Fibroblast of mammary gland (primary cell): ENCODE data around the gene GTF3C2.
A peak's percentile ranks its signal among the peaks of the same experiment; 100 is the strongest.
"Not testable (repeated sequence)": the region's sequence is repeated elsewhere in the genome, so short reads cannot be mapped to it uniquely, and the experiment has no call there.

Source experiments
- DNase-seq: peaks from one replicate; pipeline ENCODE4 v3.0.0-alpha.2; 2010; ENCODE audit warnings: low read depth
- H3K4me3 ChIP-seq: 2 replicates; pipeline ENCODE4 v1.5.1; 2011; ENCODE audit warnings: low read depth, mild to moderate bottlenecking, low read length, moderate library complexity; ENCODE audit not compliant: control insufficient read depth
- TF ChIP-seq, protein P1 (sequence below): conservative IDR thresholded peaks from 2 replicates; pipeline ENCODE4 v1.5.1; 2011; ENCODE audit warnings: low read depth, low read length, inconsistent platforms; ENCODE audit not compliant: control insufficient read depth, insufficient read depth

GTF3C2 gene

GRCh38 chr2:27320958-27321543, 35.5 kb downstream of the GTF3C2 start:
- peak overlapping the region; percentile 9 for H3K4me3 ChIP-seq
- peak; percentile 100 for DNase-seq
- TF ChIP-seq, protein P1, sequence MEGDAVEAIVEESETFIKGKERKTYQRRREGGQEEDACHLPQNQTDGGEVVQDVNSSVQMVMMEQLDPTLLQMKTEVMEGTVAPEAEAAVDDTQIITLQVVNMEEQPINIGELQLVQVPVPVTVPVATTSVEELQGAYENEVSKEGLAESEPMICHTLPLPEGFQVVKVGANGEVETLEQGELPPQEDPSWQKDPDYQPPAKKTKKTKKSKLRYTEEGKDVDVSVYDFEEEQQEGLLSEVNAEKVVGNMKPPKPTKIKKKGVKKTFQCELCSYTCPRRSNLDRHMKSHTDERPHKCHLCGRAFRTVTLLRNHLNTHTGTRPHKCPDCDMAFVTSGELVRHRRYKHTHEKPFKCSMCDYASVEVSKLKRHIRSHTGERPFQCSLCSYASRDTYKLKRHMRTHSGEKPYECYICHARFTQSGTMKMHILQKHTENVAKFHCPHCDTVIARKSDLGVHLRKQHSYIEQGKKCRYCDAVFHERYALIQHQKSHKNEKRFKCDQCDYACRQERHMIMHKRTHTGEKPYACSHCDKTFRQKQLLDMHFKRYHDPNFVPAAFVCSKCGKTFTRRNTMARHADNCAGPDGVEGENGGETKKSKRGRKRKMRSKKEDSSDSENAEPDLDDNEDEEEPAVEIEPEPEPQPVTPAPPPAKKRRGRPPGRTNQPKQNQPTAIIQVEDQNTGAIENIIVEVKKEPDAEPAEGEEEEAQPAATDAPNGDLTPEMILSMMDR: peak; percentile 78

DNA sequence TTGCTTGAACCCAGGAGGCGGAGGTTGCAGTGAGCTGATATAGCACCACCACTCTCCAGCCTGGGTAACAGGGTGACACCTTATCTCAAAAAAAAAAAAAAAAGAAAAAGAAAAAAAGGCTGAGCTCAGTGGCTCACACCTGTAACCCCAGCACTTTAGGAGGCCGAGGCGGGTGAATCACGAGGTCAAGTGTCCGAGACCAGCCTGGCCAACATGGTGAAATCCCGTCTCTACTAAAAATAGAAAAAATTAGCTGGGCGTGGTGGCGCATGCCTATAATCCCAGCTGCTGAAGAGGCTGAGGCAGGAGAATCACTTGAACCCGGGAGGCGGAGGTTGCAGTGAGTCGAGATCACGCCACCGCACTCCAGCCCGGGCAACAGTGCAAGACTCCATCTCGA, 36.7 kb downstream of the GTF3C2 start:
- DNase-seq, H3K4me3 ChIP-seq: not testable (repeated sequence)

DNA sequence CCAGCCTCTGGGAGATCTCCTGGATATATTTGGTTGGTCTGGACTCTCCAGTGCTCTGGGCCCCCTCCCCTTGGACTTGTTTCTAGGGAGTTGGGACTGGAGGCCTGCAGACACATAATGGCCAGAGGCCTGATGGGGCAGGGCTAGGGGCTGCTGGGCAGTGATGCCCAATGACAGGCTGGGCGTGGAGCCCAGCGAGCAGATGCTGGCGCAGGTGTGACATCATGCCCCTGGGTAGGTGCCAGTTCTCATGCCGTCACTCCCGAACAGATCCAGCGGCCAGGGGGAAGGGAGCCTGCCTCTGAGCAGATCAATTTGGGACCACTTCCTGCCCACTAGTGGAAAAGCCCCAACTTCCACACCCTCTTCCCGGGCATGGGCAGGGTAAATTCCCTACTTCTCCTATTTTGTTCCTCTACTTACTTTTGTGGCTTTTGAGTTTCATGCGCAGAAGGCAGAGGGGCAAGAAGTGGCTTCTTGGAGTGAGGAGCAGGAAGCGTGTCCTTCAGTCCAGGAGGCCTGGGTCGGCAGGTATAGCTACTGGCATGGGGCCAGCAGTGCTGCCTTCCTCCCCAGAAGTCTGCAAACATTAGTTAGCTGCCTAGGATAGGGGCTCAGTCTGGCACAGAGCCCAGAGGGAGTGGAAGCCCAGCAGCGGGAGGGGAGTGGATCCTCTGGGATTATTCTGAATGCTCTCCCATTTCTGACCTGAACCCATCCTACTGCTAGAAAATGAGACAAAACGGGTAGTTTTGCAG, 39.7 kb downstream of the GTF3C2 start:
- DNase-seq: peak; percentile 72
- H3K4me3 ChIP-seq: no peak overlapping the region
- TF ChIP-seq, protein P1: no peak

- TF ChIP-seq, protein P1: no peak
Observed at GRCh38 chr2:27315122-27315521, 41.4 kb downstream of the GTF3C2 start.

DNA sequence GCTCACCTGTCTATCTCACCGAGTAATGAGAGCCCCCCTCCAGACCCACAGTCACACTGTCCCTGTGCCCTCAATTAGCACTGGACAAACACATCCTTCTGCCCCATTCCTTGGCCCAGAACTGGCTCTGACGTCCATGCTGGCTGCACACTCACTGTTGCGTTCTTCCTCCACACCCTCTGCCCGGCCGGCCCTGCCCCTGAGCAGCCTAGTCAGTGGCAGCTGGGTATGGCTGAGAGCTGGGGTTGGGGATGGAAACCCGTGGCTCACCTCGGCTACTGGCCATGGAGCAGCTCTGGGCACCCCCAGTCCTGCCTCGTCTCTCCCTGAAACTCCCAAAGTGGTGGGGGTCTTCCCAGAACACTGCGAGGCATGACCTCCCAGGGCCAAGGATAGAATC, 41.9 kb downstream of the GTF3C2 start:
- no peak for DNase-seq
- H3K4me3 ChIP-seq: no peak overlapping the region

More at GRCh38 chr2:27315122-27315521, 41.4 kb downstream of the GTF3C2 start:
- H3K4me3 ChIP-seq: no peak overlapping the region
- DNase-seq: no peak

DNA sequence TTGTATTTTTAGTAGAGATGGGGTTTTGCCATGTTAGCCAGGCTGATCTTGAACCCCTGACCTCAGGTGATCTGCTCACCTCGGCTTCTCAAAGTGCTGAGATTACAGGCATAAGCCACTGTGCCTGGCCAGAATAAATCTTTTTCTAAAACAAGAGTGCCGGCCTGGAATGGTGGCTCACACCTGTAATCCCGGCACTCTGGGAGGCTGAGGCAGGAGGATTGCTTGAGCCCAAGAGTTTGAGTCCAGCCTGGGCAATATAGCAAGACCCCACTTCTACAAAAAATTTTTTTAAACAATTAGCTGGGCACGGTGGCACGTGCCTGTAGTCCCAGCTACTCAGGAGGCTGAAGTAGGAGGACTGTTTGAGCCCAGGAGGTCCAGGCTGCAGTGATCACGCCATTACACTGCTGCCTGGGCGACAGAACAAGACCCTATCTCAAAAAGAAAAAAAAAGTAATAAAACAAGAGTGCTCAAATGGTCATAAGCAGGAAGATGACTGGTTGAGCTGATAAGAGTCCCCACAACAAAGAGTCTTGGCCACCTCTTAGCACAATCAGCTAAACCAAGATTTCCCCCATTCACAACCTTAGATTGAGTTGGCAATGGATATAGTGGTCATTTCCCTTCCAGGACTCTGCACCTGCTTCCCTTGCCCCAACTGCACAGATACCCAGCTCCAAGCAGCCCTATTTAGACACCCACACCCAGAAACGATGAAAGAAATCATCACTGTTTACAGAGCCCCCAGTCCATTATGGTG, 42.5 kb downstream of the GTF3C2 start:
- no peak for DNase-seq
- TF ChIP-seq, protein P1: no peak
- H3K4me3 ChIP-seq: no peak overlapping the region

More for the DNA sequence above, 41.9 kb downstream of the GTF3C2 start:
- TF ChIP-seq, protein P1: no peak

DNA sequence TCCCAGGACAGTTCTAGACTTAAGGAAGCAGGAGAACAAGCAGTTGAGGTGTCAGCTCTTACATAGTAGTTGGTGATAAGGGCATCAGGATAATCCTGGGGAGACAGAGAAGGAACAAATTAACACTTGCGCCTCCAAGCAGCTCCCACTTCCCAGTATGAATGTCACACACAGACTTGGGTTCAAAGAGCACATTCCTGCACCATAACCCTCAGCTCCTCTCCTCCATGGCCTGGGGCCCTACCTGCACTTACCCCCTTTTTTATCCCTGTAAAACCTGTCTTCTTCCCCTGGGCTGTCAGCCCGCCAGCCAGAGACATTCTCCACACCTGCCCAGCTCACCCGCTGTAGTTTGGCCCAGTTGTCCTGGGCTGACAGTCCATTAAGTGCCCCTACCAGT, 44.4 kb downstream of the GTF3C2 start:
- DNase-seq: no peak
- no peak overlapping the region for H3K4me3 ChIP-seq
- TF ChIP-seq, protein P1: no peak
